ENCODE measurements around the gene WFDC2.

Gene WFDC2, protein sequence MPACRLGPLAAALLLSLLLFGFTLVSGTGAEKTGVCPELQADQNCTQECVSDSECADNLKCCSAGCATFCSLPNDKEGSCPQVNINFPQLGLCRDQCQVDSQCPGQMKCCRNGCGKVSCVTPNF

GRCh38 chr20:45469336-45470261 lies at the start of gene WFDC2:
Gene WFDC2 (plus strand): TSS chr20:45469753. CDS start chr20:45469782, 29 bp downstream.
- DNase-seq (ENCODE audit: low spot score), result no peak

DNA sequence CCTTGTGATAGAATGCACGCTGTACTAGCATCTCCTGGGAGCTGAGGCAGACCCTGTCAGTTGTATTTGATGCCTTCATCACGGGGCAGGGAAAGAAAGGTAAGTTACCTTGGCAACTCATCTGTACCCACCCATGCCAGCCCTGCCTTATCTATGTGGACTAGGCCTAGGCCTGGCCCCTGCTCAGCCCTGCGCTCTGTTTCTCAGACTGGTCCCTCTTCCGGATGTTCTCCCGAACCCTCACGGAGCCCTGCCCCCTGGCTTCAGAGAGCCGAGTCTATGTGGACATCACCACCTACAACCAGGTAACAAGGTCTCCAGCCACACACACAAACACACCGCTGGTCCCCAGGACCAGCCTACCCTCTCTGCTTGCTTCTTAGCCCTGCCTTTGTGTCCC lies 49.4 kb upstream of the WFDC2 start:
- DNase-seq (ENCODE audit: low spot score), result no peak

- DNase-seq (ENCODE audit: low spot score), result no peak
Observed at GRCh38 chr20:45423700-45424099, 45.9 kb upstream of the WFDC2 start.

- DNase-seq (ENCODE audit: low spot score), result no peak
Observed at GRCh38 chr20:45425561-45425960, 44.0 kb upstream of the WFDC2 start.

DNA sequence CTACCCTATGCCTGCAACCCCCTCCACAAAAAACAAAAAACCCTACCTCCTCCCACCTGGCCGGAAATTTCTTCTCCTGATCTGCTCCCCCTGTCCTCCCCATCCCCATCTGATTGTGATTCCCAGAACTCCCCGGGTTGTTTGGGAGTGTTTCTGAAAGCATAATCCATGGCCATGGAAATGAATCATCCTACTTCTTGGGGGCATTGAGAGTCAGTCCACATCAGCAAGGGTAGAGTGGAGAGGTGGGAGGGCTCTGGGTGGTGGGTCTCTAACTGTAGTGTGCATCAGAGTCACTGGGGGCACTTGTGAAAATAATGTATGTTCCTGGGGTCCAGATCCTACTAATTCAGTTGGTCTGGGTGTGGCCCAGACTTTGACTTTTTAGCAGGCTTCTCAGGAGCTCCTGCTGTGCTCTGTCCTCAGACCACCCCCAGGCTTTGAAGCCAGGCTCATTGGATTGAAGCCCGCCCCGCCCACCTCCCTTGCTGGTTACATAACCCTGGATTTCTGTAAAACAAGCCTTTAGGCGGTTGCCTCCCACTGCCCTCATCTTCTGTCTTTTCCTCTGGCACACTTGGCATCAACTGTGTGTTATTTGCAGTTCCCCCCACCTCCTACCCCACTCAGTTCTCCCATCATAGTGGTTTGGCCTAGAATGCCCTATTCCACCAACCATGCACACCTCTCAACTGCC lies 43.1 kb upstream of the WFDC2 start:
- no peak for DNase-seq (ENCODE audit: low spot score)

- DNase-seq (ENCODE audit: low spot score), result no peak
Observed at GRCh38 chr20:45427236-45428149, 42.1 kb upstream of the WFDC2 start.

DNA sequence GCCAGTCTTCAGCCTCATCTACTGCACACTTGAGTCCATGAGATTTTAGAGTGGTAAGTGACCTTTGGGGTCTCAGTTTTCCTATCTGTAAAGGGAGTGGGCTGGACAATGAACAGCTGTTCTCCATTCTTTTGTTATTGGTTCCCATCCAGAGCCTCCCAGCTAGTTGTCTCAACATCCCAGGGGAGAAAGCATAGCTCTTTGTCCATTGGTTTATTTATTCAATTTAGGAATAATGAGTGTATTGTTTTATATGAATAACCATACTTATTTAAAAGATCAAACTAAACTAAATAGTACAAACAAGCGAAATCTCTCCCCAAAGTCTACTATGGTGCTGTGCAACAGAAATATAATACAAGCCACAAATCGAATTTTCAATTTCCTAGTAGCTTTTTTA lies 39.9 kb upstream of the WFDC2 start:
- no peak for DNase-seq (ENCODE audit: low spot score)

DNA sequence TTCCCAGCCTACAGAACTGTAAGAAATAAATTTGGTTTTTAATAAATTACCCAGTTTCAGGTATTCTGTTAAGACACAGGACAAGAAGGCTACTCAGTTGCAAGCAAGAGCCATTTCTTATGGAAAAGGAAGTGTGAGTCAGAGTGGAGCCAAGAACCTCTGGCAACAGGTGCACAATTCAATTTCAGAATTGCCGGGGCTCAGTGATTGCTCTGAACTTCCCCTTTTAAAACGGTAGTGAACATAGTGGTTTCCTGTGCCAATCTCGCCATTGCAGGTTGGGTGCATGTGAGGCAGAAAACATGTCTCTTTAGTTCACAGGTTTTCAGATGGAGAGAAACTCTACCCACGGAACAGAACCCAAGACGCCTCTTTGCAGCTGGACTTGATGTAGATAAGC lies 37.3 kb upstream of the WFDC2 start:
- no peak for DNase-seq (ENCODE audit: low spot score)

GRCh38 chr20:45433316-45433715 lies 36.2 kb upstream of the WFDC2 start:
- peak; percentile 29 for DNase-seq (ENCODE audit: low spot score)

DNA sequence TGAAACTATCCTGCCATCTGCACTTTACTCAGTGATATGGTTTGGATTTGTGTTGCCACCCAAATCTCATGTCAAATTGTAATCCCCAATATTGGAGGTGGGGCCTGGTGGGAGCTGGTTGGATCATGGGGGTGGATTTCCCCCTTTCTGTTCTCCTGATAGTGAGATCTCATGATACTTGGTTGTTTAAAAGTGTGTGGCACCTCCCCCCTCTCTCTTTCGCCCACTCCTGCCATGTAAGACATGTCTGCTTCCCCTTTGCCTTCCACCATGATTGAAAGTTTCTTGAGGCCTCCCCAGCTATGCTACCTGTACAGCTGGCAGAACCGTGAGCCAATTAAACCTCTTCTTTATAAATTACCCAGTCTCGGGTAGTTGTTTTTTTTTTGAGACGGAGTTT lies 35.6 kb upstream of the WFDC2 start:
- DNase-seq (ENCODE audit: low spot score), result no peak

- peak; percentile 96 for DNase-seq (ENCODE audit: low spot score)
Observed at GRCh38 chr20:45436732-45437485, 32.6 kb upstream of the WFDC2 start.

GRCh38 chr20:45440424-45440823 lies 29.1 kb upstream of the WFDC2 start:
- DNase-seq (ENCODE audit: low spot score), result no peak

DNA sequence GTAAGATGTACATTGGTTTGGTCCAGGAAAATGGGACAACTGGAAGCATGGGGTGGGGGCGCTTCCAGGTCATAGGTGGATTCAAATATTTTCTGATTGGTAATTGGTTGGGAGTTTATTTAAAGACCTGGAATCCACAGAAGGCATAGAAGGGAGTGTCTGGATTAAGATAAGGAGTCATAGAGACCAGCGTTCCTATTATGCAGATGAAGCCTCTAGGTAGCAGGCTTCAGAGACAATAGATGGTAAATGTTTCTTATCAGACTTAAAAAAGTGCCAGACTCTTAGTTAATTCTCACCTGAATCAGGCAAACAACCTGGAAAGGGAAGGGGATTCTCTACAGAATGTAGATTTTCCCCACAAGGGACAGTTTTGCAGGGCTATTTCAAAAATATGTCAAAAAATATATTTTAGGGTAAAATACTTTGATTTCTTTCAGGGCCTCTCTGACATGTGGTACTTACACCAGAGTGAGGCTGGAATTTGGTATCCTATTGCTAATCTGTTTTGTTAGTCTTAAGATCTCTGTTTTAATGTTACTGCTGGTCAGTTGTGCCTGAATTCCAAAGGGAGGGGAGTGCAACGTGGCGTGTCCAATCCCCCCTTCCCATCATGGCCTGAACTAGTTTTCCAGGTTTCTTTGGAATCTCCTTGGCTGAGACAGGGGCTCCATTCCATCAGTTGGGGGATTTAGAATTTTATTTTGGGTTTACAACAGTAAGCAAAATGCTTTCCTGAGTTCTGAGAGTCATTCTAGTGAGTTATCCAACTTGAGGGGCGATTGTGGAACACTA lies 28.5 kb upstream of the WFDC2 start:
- DNase-seq (ENCODE audit: low spot score), result no peak

- no peak for DNase-seq (ENCODE audit: low spot score)
Observed at GRCh38 chr20:45441746-45442145, 27.8 kb upstream of the WFDC2 start.

DNA sequence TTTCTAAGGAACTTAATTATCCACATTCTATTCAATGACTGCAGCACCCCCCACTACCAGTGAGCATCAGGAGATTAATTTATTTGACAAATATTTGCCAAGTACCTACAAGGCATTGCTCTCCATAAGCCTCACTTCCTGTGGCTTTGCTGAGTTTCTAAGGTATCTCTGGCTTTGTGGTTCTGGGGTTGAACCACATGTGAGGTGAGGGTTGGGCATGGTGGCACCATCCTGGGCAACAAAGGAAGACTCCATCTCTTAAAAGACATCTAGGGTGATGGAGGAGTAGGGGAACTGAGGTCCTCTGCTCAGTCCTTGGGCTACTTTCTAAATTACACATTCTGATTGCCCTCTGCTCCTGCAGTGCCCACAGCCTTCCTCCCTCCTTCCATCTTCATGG lies 25.5 kb upstream of the WFDC2 start:
- DNase-seq (ENCODE audit: low spot score), result no peak

GRCh38 chr20:45445805-45446562 lies 23.6 kb upstream of the WFDC2 start:
- peak; percentile 54 for DNase-seq (ENCODE audit: low spot score)

- no peak for DNase-seq (ENCODE audit: low spot score)
Observed at GRCh38 chr20:45448270-45448669, 21.3 kb upstream of the WFDC2 start.

DNA sequence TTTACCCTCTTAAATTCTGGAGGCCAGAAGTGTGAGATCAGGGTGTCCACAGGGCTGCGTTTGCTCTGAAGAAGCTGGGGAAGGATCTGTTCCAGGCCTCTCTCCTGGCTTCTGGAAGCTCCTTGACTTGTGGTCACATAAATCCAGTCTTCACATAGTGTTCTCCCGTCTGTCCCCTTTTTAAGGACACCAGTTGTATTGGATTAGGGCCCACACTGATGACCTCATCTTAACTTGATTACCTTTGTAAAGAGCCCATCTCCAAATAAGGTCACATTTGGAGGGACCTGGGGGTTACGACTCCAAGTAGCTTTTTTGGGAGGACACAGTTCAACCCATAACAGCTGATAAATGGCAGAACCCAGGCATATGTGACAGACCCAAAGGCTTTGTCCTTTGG lies 20.0 kb upstream of the WFDC2 start:
- no peak for DNase-seq (ENCODE audit: low spot score)

DNA sequence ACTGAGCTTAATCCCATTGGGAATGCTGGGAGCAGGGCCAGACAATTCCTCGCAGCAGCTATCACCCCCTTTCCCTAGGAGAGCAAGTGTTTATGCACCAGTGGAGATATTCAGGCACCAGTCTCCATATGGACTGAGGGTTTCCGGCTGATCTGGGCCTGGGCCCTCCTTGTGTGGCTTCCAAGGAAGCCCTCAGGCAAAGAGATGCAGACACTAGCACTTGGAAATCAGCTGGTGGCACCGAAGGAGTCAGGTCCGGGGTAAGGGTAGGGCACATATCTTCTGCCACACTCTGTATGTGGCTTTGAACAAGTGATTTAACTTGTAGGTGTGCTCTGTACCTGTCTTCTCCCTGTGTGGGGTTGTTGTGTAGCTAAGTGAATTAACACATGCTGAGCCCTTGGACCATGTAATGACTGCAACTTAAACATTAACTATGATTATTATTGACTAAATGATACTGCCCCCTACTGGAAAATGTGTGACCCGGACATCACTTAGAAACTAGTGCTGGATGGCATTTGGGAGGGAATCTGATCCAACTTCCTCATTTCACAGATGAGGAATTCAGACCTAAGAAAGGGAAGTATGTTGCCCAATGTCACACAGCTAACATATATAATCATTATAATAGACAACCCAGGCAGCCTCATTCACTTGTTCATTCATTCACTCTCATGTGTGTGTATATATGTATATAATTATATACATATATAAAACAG lies 19.3 kb upstream of the WFDC2 start:
- DNase-seq (ENCODE audit: low spot score), result peak; percentile 66

All from GM03348 (cell line).